IMR-90 (cell line): ENCODE data around the gene TK1. TPM values are rescaled to one million over a fixed set of nuclear protein-coding genes. Genes with fewer than 3 reads are reported as not detected.

Experiments used
- ATAC-seq: fragments of 200-7000 bp; cut with Tn5 transposase; 2 replicates; pipeline ENCODE4 v1.9.1; 2020; ENCODE audit warnings: low read depth, mild to moderate bottlenecking, moderate library complexity
- BruUV-seq: library from RNA; stranded (reverse); fragments of 400-500 nt; replicated peaks from 2 replicates; lab custom pipeline; 2021; lab: Mats Ljungman, UMichigan
- CTCF ChIA-PET: fragments of 300-600 bp; formaldehyde crosslinking; extraction: SDS; loops from one replicate; lab custom pipeline; 2021; ENCODE audit warnings: antibody characterized with exemption; lab: Yijun Ruan, JAX
- POLR2A ChIA-PET: fragments of 300-600 bp; sonication (Branson Sonifier 250); formaldehyde crosslinking; loops from one replicate; lab custom pipeline; 2022; ENCODE audit warnings: antibody characterized with exemption; ENCODE audit not compliant: unreplicated experiment; lab: Charles Lee
- DNase-seq: peaks from one replicate; pipeline ENCODE4 v3.0.0; 2013
- H2AFZ ChIP-seq: replicated peaks from 2 replicates; pipeline ENCODE3; 2013; ENCODE audit warnings: low read length, mild to moderate bottlenecking; ENCODE audit not compliant: poor library complexity
- H2AK5ac ChIP-seq: 2 replicates; pipeline ENCODE4 v1.6.1; 2013; ENCODE audit warnings: low read depth, low read length, inconsistent platforms
- H2AK9ac ChIP-seq: replicated peaks from 2 replicates; pipeline ENCODE3; 2013; ENCODE audit warnings: mild to moderate bottlenecking, low read depth, low read length, moderate library complexity; ENCODE audit not compliant: poor library complexity
- H2BK120ac ChIP-seq: 2 replicates; pipeline ENCODE4 v1.6.1; 2013; ENCODE audit warnings: low read depth, low read length, inconsistent platforms
- H2BK15ac ChIP-seq: 3 replicates; pipeline ENCODE4 v1.6.1; 2013; ENCODE audit warnings: low read depth, low read length, inconsistent platforms
- H2BK20ac ChIP-seq: 2 replicates; pipeline ENCODE4 v1.6.1; 2013; ENCODE audit warnings: low read depth, mild to moderate bottlenecking, inconsistent platforms, low read length, moderate library complexity
- H2BK5ac ChIP-seq: 2 replicates; pipeline ENCODE4 v1.6.1; 2013; ENCODE audit warnings: mild to moderate bottlenecking, low read depth, low read length, inconsistent platforms; ENCODE audit not compliant: poor library complexity, severe bottlenecking
- H3K14ac ChIP-seq: replicated peaks from 2 replicates; pipeline ENCODE4 v1.6.1; 2013; ENCODE audit warnings: low read depth, low read length, inconsistent platforms
- H3K18ac ChIP-seq: 2 replicates; pipeline ENCODE4 v1.6.1; 2013; ENCODE audit warnings: low read depth, low read length, control low read depth
- H3K23ac ChIP-seq: 2 replicates; pipeline ENCODE4 v1.6.1; 2013; ENCODE audit warnings: low read depth, low read length, inconsistent platforms
- H3K27ac ChIP-seq: 2 replicates; pipeline ENCODE4 v1.5.1; 2013; ENCODE audit warnings: mild to moderate bottlenecking, control low read depth, low read length; ENCODE audit not compliant: insufficient read depth
- H3K27me3 ChIP-seq: 2 replicates; pipeline ENCODE4 v1.6.1; 2013; ENCODE audit warnings: low read length; ENCODE audit not compliant: control insufficient read depth, insufficient read depth
- H3K36me3 ChIP-seq: 2 replicates; pipeline ENCODE4 v1.6.1; 2013; ENCODE audit warnings: low read length, mixed read lengths; ENCODE audit not compliant: control insufficient read depth, insufficient read depth
- H3K4ac ChIP-seq: 2 replicates; pipeline ENCODE4 v1.6.1; 2013; ENCODE audit warnings: low read depth, low read length, inconsistent platforms
- H3K4me1 ChIP-seq: 2 replicates; pipeline ENCODE4 v1.6.1; 2013; ENCODE audit warnings: low read length, mixed read lengths; ENCODE audit not compliant: control insufficient read depth, insufficient read depth
- H3K4me2 ChIP-seq: 2 replicates; pipeline ENCODE4 v1.6.1; 2013; ENCODE audit warnings: low read depth, mild to moderate bottlenecking, control low read depth, low read length, moderate library complexity
- H3K4me3 ChIP-seq: 2 replicates; pipeline ENCODE4 v1.5.1; 2013; ENCODE audit warnings: low read depth, mild to moderate bottlenecking, control low read depth, low read length, moderate library complexity; ENCODE audit not compliant: insufficient read depth
- H3K56ac ChIP-seq: 2 replicates; pipeline ENCODE4 v1.6.1; 2013; ENCODE audit warnings: low read length, inconsistent platforms; ENCODE audit not compliant: insufficient read depth; ENCODE audit errors: extremely low read depth
- H3K79me1 ChIP-seq, 2 experiments: 2 replicates each; pipeline ENCODE4 v1.6.1; 2013; ENCODE audit warnings: low read length in 2 of 2, inconsistent platforms in 1 of 2, low read depth in 1 of 2
- H3K9ac ChIP-seq: 2 replicates; pipeline ENCODE4 v1.6.1; 2013; ENCODE audit warnings: low read depth, low read length, control low read depth
- H3K9me1 ChIP-seq: 2 replicates; pipeline ENCODE4 v1.6.1; 2013; ENCODE audit warnings: low read length, inconsistent platforms; ENCODE audit not compliant: insufficient read depth
- H3K9me3 ChIP-seq: 2 replicates; pipeline ENCODE4 v1.6.1; 2013; ENCODE audit warnings: low read length; ENCODE audit not compliant: control insufficient read depth, insufficient read depth
- H4K20me1 ChIP-seq: 2 replicates; pipeline ENCODE4 v1.6.1; 2013; ENCODE audit warnings: low read length, inconsistent platforms; ENCODE audit not compliant: insufficient read depth
- H4K5ac ChIP-seq: 2 replicates; pipeline ENCODE4 v1.6.1; 2013; ENCODE audit warnings: mild to moderate bottlenecking, low read depth, low read length, control low read depth
- H4K8ac ChIP-seq, 2 experiments: 2 replicates each; pipeline ENCODE4 v1.6.1; 2013; ENCODE audit warnings: low read depth in 2 of 2, low read length in 2 of 2, control low read depth in 1 of 2, inconsistent platforms in 1 of 2
- H4K91ac ChIP-seq: 2 replicates; pipeline ENCODE4 v1.6.1; 2013; ENCODE audit warnings: low read depth, low read length, inconsistent platforms; ENCODE audit not compliant: insufficient read depth
- MAFK ChIP-seq: IDR thresholded peaks from 2 replicates; pipeline ENCODE4 v1.6.1; 2012; ENCODE audit warnings: low read depth, low read length, improper control_type of control experiment
- MAZ ChIP-seq: IDR thresholded peaks from 2 replicates; pipeline ENCODE4 v1.6.1; 2012; ENCODE audit warnings: low read depth, mild to moderate bottlenecking, low read length, improper control_type of control experiment, moderate library complexity, borderline replicate concordance
- MXI1 ChIP-seq: IDR thresholded peaks from 2 replicates; pipeline ENCODE4 v1.6.1; 2012; ENCODE audit warnings: low read depth, mild to moderate bottlenecking, low read length, moderate library complexity, borderline replicate concordance
- WGBS, 2 experiments: methylation state at CpG; one replicate each; pipeline versions ENCODE4 v1.1.5 to v1.1.7; 2013; ENCODE audit warnings: missing lambda C conversion rate in 2 of 2; ENCODE audit not compliant: insufficient read length in 1 of 2; ENCODE audit errors: extremely low coverage in 2 of 2; 5-methylcytosine and 5-hydroxymethylcytosine counted together
- dilution Hi-C: fragments of 300-500 bp; cut with HindIII; formaldehyde crosslinking; loops from one replicate; pipeline ENCODE4 v1.14.3; 2018; ENCODE audit warnings: low sequenced_read_pairs; ENCODE audit not compliant: unreplicated experiment
- in situ Hi-C: fragments of 300-500 bp; cut with MboI; formaldehyde crosslinking; loops from 3 replicates; pipeline ENCODE4 v1.14.3; 2019; ENCODE audit warnings: low sequenced_read_pairs, inconsistent platforms, mixed read lengths
- intact Hi-C: fragments of 100-400 bp; cut with micrococcal nuclease; formaldehyde crosslinking; loops from 2 replicates; pipeline ENCODE4 v1.10.0; 2022
- polyA plus RNA-seq, 3 experiments: library from polyadenylated mRNA; depleted of rRNA; stranded (reverse); fragments of >200 nt; gene quantifications; 2 replicates each; pipeline ENCODE4 v1.2.3, GENCODE V29; 2012; ENCODE audit warnings: low replicate concordance in 1 of 3
- total RNA-seq: library from RNA; depleted of rRNA; stranded (reverse); fragments of >200 nt; gene quantifications from 2 replicates; pipeline ENCODE4 v1.2.3, GENCODE V29; 2012

The TK1 gene
- total and polyA plus RNA-seq, 2 of the 4 experiments (the other 2 are of a cell fraction) = 150 to 219 TPM

DNA sequence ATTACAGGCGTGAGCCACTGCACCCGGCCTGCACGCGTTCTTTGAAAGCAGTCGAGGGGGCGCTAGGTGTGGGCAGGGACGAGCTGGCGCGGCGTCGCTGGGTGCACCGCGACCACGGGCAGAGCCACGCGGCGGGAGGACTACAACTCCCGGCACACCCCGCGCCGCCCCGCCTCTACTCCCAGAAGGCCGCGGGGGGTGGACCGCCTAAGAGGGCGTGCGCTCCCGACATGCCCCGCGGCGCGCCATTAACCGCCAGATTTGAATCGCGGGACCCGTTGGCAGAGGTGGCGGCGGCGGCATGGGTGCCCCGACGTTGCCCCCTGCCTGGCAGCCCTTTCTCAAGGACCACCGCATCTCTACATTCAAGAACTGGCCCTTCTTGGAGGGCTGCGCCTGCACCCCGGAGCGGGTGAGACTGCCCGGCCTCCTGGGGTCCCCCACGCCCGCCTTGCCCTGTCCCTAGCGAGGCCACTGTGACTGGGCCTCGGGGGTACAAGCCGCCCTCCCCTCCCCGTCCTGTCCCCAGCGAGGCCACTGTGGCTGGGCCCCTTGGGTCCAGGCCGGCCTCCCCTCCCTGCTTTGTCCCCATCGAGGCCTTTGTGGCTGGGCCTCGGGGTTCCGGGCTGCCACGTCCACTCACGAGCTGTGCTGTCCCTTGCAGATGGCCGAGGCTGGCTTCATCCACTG is 27.3 kb upstream of the TK1 start, which contains the start of gene BIRC5:
BIRC5 (plus strand) TSS at position 238 of the 690 bp plus-strand sequence; CDS start at position 302, 64 bp downstream.
- peak within 1 kb of the TSS; percentile 67 for H3K14ac ChIP-seq
- intact Hi-C loops (no loop called here), dilution Hi-C loops (no loop called here), in situ Hi-C loops (no loop called here)
- H4K91ac ChIP-seq = peak within 1 kb of the TSS; percentile 90
- peak within 1 kb of the TSS; percentile 73; the same call in 1 of the 2 replicates for H3K9ac ChIP-seq
- WGBS, 2 experiments = 0% methylated on average over 28 of the region's 60 CpGs; no CpG with 5 or more reads in 1 of the 2 experiments
- H3K9me3 ChIP-seq = no peaks in the 10 kb centered on the region
- H3K4me1 ChIP-seq = 0 out of 2 replicates have a peak, but pooled peaks cover 1% of the 10 kb centered on the region
- POLR2A ChIA-PET = no interaction called here
- H3K27ac ChIP-seq = peak within 1 kb of the TSS; percentile 60; the same call in 1 of the 2 replicates
- no peak within 1 kb of the TSS for H3K18ac ChIP-seq
- no peak within 1 kb of the TSS for H2BK120ac ChIP-seq
- peak within 1 kb of the TSS; percentile 96 for H3K4me2 ChIP-seq
- no peaks in the 10 kb centered on the region; the same call in 1 of the 2 replicates for H3K27me3 ChIP-seq
- peak within 1 kb of the TSS; percentile 44 for H3K4ac ChIP-seq
- TF ChIP-seq MXI1 (peak; percentile 100), MAZ (peak; percentile 79; the same call in 1 of the 2 replicates), MAFK (no peak)
- H3K36me3 ChIP-seq = no peaks in the 10 kb centered on the region; the same call in 1 of the 2 replicates
- peak within 1 kb of the TSS; percentile 69 for H2BK5ac ChIP-seq
- CTCF ChIA-PET = no interaction called here
- H2AK5ac ChIP-seq = peak within 1 kb of the TSS; percentile 5
- peak within 1 kb of the TSS; percentile 48 for H3K56ac ChIP-seq
- DNase-seq (peak; percentile 69), ATAC-seq (peak; percentile 100)
- peak within 1 kb of the TSS; percentile 46 to 66; a peak in 3 of 4 replicates for H4K8ac ChIP-seq
- no peak within 1 kb of the TSS for H2BK15ac ChIP-seq
- H3K9me1 ChIP-seq = 0 out of 2 replicates have a peak, but pooled peaks cover 2% of the 10 kb centered on the region
- H2AK9ac ChIP-seq = peak within 1 kb of the TSS; percentile 83
- peak within 1 kb of the TSS; percentile 89 for H3K4me3 ChIP-seq
- BruUV-seq = TSS peak; percentile 64
- H3K23ac ChIP-seq = peak within 1 kb of the TSS; percentile 4; the same call in 1 of the 2 replicates
- H3K79me1 ChIP-seq = peaks cover 6 to 18% of the 10 kb centered on the region in 2 experiments
- no peak within 1 kb of the TSS; the same call in 1 of the 2 replicates for H4K5ac ChIP-seq
- no peaks in the 10 kb centered on the region for H4K20me1 ChIP-seq
- no peak within 1 kb of the TSS for H2BK20ac ChIP-seq
- peak within 1 kb of the TSS; percentile 94 for H2AFZ ChIP-seq
